Stimulated activated CD4-positive, alpha-beta T cell treated with anti-CD3 and anti-CD28 coated beads, Interleukin-1b, Interleukin-23, amount 100 ng/mL, for 24 hours (primary cell): Measurements from ENCODE around the gene ZNF385B.

Source experiments
- DNase-seq, 4 experiments: peaks; one replicate each; pipeline ENCODE4 v3.0.0-alpha.2; 2020; ENCODE audit warnings: low read depth in 4 of 4, low spot score in 1 of 4

The ZNF385B gene

DNA sequence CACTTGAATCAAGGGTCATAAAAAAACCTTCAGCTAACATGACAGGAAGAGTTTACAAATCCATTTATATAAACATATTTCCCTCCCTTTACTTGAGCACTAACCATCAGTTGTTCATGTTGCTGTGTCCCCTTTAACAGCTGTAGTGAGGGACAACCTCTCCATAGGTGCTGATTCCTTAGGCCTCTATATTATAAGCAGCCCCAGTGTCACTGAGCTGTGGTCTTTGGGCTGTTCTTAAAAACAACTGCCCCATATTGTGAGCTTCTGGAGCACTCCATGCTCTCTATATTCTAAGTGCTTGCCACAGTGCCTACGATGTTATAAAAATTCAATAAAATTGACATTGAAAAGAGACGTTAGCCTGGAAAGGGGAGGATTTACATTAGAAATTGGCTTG, 175.3 kb downstream of the ZNF385B start:
- no peak for DNase-seq

DNA sequence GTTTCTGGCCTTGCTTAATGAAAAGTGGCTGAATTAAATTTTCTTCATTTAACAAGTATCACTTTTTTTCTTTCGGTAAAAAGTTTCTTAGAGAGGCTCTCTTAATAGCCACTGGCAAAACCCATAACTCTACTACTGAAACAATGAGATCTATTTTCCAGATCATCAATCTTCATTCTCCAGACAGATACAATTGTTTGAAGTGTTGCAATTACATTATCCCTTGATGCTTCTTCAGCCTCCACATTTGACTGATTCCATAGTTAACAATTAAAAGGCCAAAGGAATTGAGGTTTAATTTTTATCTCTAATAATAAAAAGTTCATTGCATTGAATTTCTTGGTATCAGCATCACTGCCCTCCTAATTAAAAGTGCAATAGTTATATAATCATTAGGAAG, 176.3 kb downstream of the ZNF385B start:
- DNase-seq = no peak

GRCh38 chr2:179682756-179683155, 178.7 kb downstream of the ZNF385B start:
- no peak for DNase-seq

- no peak for DNase-seq
These were observed 183.5 kb downstream of the ZNF385B start for GRCh38 chr2:179677746-179678505.

- DNase-seq = no peak
These were observed 184.2 kb downstream of the ZNF385B start for GRCh38 chr2:179677077-179677688.

DNA sequence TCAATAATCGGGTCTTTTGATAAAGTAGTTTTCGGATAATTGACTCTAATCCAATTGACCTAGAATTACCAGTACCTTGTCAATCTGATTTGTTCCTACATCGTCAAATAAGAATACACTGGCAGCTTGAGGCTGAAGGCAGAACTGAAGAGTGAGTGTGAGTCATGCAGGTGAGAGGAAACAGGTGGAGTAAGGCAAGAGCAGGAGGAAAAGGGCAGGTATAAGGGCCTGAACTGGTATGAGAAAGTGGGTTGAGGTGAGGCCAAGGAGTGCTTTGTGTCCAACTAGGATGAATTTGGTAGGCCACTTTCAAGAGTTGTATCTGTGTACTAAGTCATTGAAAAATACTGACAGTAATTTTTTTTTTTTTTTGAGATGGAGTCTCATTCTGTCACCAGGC, 186.0 kb downstream of the ZNF385B start:
- DNase-seq = no peak

DNA sequence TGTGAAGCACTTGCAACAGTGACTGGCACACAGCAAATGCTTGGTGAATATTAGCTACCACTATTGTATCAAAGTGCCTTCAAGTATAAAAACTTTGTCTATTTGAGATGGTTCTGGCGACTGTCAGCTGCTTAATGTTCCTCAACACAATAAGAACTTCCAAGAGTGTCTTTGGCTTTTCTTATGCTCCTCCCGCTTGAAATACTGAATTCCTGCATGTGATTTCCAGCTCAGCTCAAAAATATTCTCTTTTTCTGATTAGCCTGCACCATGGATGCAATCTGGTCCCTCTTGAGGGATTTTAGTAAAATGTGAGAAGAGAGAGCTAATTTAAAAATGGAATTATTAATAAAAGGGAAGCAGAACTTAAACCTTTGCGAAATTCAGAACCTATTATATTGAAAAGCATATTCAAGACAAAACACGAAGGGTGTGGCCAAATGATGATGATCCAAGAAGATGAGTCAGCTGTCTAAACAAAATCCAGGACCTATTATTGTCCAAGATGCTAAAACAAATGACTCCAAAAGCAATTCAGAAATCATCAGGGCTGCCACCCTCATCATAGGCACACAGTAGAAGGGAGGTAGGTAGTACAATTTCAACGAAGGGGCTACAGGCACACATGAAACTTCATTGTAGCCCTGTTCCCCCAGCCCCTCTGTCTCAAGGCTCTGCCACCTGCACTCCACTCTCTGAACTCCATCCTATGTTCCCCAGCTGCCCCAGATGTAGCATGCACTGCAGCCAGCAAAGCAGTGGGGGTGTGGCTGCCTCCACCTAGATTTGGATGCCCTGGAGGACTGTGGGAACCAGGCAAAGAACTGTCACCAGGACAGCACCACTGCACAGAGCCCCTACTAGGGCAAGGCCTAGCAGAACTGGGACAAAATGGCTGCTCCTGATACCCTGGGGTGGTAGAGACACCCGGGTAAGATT, 190.1 kb downstream of the ZNF385B start:
- no peak for DNase-seq

DNA sequence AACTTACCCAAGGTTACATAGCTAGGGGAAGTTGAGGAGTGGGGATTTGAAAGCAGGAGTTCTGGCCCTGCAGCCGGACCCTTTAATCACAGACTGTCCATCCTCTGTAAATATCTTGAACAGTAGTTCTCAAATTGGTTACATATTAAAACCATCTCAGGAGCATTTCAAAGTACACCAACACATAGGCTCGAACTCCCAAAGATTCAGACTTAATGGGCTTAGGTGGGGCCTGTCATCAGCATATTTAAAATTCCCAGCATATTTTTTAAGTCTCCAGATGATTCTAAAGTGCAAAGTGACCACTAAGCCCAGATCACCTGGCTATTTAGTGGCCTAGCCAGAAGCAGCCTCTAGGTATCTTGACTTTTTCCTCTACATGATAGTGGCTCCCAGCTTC, 192.2 kb downstream of the ZNF385B start:
- no peak for DNase-seq

DNA sequence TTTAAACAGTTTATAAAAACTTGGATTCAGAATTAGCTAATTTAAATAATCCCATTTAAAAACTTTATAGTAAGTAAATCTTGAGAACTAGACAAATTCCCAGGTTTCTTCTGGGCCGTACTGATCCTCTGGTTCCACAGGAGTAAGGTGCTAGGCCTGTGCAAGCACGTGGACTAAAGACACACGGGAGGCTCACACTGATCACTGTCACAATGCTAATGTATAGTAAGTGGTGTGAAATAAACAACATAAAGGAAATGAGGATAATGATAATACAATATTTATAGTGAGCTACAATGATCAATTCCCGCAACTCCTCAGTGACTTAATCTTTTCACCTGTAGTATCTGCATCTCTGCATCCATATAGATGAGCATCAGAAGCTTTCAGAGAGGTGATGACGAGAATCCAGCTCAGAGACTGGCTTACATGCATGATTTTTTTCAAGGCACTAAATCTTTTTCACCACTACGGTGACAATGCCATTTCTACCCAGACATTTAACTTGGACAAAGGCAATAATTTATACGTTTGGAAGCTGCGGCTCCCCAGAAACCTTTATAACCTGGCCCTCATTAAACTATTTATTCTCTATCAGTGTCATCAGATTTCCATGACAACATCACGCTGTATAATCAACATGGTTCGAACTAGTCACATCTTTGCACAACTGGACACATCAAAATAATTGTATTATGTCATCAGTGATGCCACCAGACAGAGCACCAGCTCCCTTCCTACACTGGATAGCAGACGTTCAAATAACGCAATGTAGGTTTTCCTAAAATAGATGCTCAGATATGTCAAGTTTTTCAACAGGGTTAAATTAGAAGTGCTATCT, 196.2 kb downstream of the ZNF385B start:
- DNase-seq = no peak

GRCh38 chr2:179661986-179662385, 199.4 kb downstream of the ZNF385B start:
- DNase-seq = no peak

- DNase-seq = no peak
These were observed 204.3 kb downstream of the ZNF385B start for GRCh38 chr2:179657068-179657595.

GRCh38 chr2:179655627-179656026, 205.8 kb downstream of the ZNF385B start:
- no peak for DNase-seq

GRCh38 chr2:179654806-179655205, 206.6 kb downstream of the ZNF385B start:
- no peak for DNase-seq

- no peak for DNase-seq
These were observed 209.1 kb downstream of the ZNF385B start for GRCh38 chr2:179652296-179652695.

- DNase-seq = no peak
These were observed 211.0 kb downstream of the ZNF385B start for GRCh38 chr2:179650420-179650819.

DNA sequence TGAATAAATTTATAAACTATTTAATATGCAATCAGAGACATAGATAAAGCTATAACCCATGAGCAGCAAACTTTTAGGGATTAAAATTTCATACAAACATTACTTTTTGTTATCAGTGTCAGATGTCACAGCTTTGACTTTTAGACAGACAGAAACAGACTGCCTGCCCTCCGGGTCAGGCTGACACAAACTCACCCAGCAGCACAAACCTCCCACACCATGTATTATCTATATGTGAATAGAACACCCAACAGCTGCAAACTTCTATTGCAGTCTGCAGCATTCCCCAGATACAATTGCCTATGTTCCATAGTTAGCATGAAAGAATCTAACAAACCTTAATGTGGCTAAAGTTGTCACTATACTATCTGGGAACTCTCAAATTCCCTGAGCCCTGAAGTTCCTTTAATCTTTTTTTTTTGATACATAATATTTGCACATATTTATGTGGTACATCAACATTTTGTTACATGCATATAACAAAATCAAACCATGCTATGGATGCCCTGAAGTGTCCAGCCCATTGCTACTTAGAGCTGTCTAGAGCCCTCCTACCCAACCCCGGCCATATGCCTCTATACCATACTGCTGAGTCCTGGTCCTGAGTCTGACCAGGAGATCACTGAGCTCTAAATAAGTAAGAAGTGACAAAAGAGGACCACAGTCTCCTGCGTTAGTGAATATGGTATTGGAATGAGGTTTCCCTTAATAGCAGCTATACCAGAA, 214.4 kb downstream of the ZNF385B start:
- no peak for DNase-seq

- no peak for DNase-seq
These were observed 215.1 kb downstream of the ZNF385B start for GRCh38 chr2:179646173-179646769.

- DNase-seq = no peak
These were observed 216.4 kb downstream of the ZNF385B start for GRCh38 chr2:179645047-179645446.

DNA sequence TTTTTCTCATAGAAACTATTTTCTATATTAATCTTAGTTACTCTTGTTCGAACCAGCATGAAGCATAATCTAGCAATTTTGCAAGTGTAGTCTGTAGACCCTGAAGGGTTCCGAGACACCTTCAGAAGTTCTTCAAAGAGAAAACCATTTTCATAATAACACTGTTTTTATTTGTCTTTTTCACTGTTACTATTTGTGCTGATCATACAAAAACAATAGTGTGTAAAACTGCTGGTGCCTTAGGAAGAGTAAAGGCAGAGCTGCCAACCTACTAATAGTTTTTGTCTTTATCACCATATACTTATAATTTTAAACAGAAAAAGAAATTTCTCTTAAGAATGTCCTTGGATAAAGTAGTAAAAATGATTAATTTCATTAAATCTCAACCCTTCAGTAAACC, 218.9 kb downstream of the ZNF385B start:
- DNase-seq = no peak

DNA sequence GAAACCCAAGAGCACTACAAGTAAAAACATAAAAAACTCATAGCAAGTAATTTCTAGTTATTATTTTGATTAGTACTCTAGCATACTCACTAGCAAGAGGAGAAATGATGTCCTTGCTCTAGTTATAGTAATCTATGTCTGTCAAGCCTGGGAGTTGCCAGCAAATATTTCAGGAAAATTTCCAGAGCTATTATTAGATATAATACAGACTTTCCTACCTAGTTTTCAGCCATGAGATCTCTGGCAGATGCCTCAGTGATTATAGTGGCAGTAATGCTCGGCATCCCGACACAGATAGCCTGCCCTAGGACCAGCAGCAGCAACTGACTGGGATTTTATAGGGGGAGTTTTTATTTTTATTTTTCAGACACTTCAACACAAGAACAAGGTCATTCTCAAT, 224.4 kb downstream of the ZNF385B start:
- no peak for DNase-seq
